ENCODE measurements around the gene EIF4E1B.
A peak's percentile ranks its signal among the peaks of the same experiment; 100 is the strongest.

EIF4E1B gene

GRCh38 chr5:176647843-176648473 lies 17.5 kb downstream of the EIF4E1B start:
- peak; percentile 69 for DNase-seq

- DNase-seq = no peak
These were observed 18.2 kb downstream of the EIF4E1B start for GRCh38 chr5:176648474-176649194.

- DNase-seq = no peak
These were observed 19.9 kb downstream of the EIF4E1B start for GRCh38 chr5:176650354-176650884.

GRCh38 chr5:176651472-176651980 lies 21.1 kb downstream of the EIF4E1B start:
- no peak for DNase-seq

- DNase-seq = no peak
These were observed 21.7 kb downstream of the EIF4E1B start for GRCh38 chr5:176652136-176652535.

- DNase-seq = peak; percentile 55
These were observed 23.2 kb downstream of the EIF4E1B start for GRCh38 chr5:176653401-176654385.

- DNase-seq = no peak
These were observed 24.4 kb downstream of the EIF4E1B start for GRCh38 chr5:176654856-176655255.

GRCh38 chr5:176656467-176656990 lies 26.1 kb downstream of the EIF4E1B start:
- no peak for DNase-seq

GRCh38 chr5:176658007-176658599 lies 27.6 kb downstream of the EIF4E1B start:
- DNase-seq = peak; percentile 85

GRCh38 chr5:176658817-176659511 lies 28.5 kb downstream of the EIF4E1B start:
- peak; percentile 38 for DNase-seq

- DNase-seq = no peak
These were observed 29.0 kb downstream of the EIF4E1B start for GRCh38 chr5:176659512-176659839.

GRCh38 chr5:176659860-176660461 lies 29.5 kb downstream of the EIF4E1B start:
- no peak for DNase-seq

- DNase-seq = peak; percentile 79
These were observed 30.0 kb downstream of the EIF4E1B start for GRCh38 chr5:176660530-176660859.

- DNase-seq = peak; percentile 87
These were observed 30.6 kb downstream of the EIF4E1B start for GRCh38 chr5:176660860-176661641.

GRCh38 chr5:176661676-176662075 lies 31.2 kb downstream of the EIF4E1B start:
- peak; percentile 49 for DNase-seq

GRCh38 chr5:176662371-176663333 lies 32.2 kb downstream of the EIF4E1B start:
- no peak for DNase-seq

GRCh38 chr5:176663566-176663965 lies 33.1 kb downstream of the EIF4E1B start:
- no peak for DNase-seq

GRCh38 chr5:176664479-176664878 lies 34.0 kb downstream of the EIF4E1B start:
- DNase-seq = no peak

- DNase-seq = no peak
These were observed 34.4 kb downstream of the EIF4E1B start for GRCh38 chr5:176664886-176665285.
